Transverse colon (tissue), 4 donors: Measurements from ENCODE around the gene AKR1B1. TPM values are rescaled to one million over a fixed set of nuclear protein-coding genes. Genes with fewer than 3 reads are reported as not detected.

Experiments
- DNase-seq: peaks from one replicate; pipeline ENCODE4 v3.0.0-alpha.2; 2019
- H3K27ac ChIP-seq, 4 donors: fragments of 200-600 bp; sonication (generic); 2 replicates each; pipeline ENCODE4 v1.5.1; 2016 to 2018; ENCODE audit warnings: inconsistent platforms in 4 of 4
- H3K27me3 ChIP-seq: fragments of 200-600 bp; sonication (generic); 2 replicates; pipeline ENCODE4 v1.5.1; 2017; ENCODE audit warnings: inconsistent platforms
- H3K36me3 ChIP-seq, 4 donors: fragments of 200-600 bp; sonication (generic); 2 replicates each; pipeline ENCODE4 v1.5.1; 2017 to 2019; ENCODE audit warnings: inconsistent platforms in 4 of 4
- H3K4me1 ChIP-seq, 4 donors: fragments of 200-600 bp; sonication (generic); 2 replicates each; pipeline ENCODE4 v1.5.1; 2017 to 2020; ENCODE audit warnings: inconsistent platforms in 4 of 4
- H3K4me3 ChIP-seq, 4 donors: fragments of 200-600 bp; sonication (generic); 1 replicate in 1 of 4; 2 replicates in 3 of 4; pipeline versions ENCODE4 v1.5.1 to v1.6.1; 2017 to 2019; ENCODE audit warnings: inconsistent platforms in 4 of 4
- H3K9me3 ChIP-seq, 2 donors: fragments of 200-600 bp; sonication (generic); 2 replicates each; pipeline ENCODE4 v1.5.1; 2017 to 2019; ENCODE audit warnings: inconsistent platforms in 2 of 2
- EP300 ChIP-seq: sonication (generic); formaldehyde crosslinking; IDR thresholded peaks from one replicate; pipeline ENCODE4 v1.6.1; 2017; ENCODE audit warnings: antibody characterized with exemption, low read depth
- POLR2A ChIP-seq: fragments of 450-650 bp; IDR thresholded peaks from one replicate; pipeline ENCODE4 v1.6.1; 2016; ENCODE audit warnings: antibody characterized with exemption, mild to moderate bottlenecking, moderate library complexity
- POLR2AphosphoS5 ChIP-seq, 3 donors: sonication (generic); formaldehyde crosslinking; IDR thresholded peaks; one replicate each; pipeline ENCODE4 v1.6.1; 2016; ENCODE audit warnings: antibody characterized with exemption in 3 of 3
- WGBS, 2 donors: methylation state at CpG; one replicate each; pipeline ENCODE4 v1.1.5; 2018; ENCODE audit warnings: low coverage in 1 of 2; 5-methylcytosine and 5-hydroxymethylcytosine counted together
- in situ Hi-C, 4 donors: fragments of 200-750 bp; cut with MboI; loops; one replicate each; pipeline versions ENCODE4 v1.15.0 to v1.15.1; 2017; ENCODE audit warnings: low sequenced_read_pairs in 3 of 4, low pct_ligation_motif_present in 1 of 4, low pct_unique_long_range_greater_than_20kb in 1 of 4
- intact Hi-C: fragments of 100-400 bp; cut with DNase I; formaldehyde crosslinking; loops from one replicate; pipeline ENCODE4 v1.15.1; 2023; ENCODE audit warnings: low total_unique reads
- total RNA-seq, 4 donors: library from RNA; depleted of rRNA; stranded (reverse); fragments of >200 nt; gene quantifications; one replicate each; pipeline ENCODE4 v1.1.0, GENCODE V29; 2016
- TF ChIP-seq, protein P1 (sequence below), 5 experiments: fragments of 200-600 bp in 3 of 5; fragments of 450-650 bp in 2 of 5; sonication (generic) in 3 of 5; IDR thresholded peaks; 1 replicate in 2 of 5; 2 replicates in 3 of 5; pipeline ENCODE4 v1.5.1; 2016 to 2017; ENCODE audit warnings: antibody characterized with exemption in 5 of 5, inconsistent platforms in 3 of 5, mild to moderate bottlenecking in 2 of 5, moderate library complexity in 1 of 5

The AKR1B1 gene
- total RNA-seq, 4 donors from 2014 or later = 6.4 to 37.2 (median 19.4) TPM

DNA sequence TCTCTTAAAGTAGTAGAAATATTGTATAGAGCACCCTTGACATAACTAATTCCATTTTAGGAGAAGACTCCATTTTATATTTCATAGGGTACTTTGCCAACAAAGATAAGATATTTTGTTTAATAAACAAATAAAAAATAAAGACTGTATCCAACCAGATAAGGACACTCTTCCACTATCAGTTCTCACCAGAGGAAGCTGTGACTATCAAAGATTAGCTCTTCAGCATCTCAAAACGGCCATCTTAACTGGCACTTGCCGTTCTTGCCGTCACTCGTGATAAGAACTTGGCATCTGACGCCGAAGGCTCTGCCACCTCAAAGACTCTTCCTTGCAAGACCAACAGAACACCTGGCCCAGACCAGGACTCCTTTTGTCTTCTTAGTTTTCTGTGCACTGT lies 26.3 kb upstream of the AKR1B1 start:
- Histone ChIP-seq H3K9me3 (no peaks in the 10 kb centered on the region), H3K27me3 (no peaks in the 10 kb centered on the region), H3K27ac (no peak overlapping the region), H3K36me3 (no peaks in the 10 kb centered on the region), H3K4me3 (no peak overlapping the region), H3K4me1 (no peaks in the 10 kb centered on the region)
- 84 to 90% methylated on average over 6 of the region's 6 CpGs for WGBS, 2 donors
- in situ Hi-C loops (no loop called here), intact Hi-C loops (no loop called here)
- DNase-seq = no peak
- no peak for TF ChIP-seq POLR2AphosphoS5 (IDR thresholded peaks at IDR 0.05)
- no peak for TF ChIP-seq EP300
- TF ChIP-seq, protein P1, sequence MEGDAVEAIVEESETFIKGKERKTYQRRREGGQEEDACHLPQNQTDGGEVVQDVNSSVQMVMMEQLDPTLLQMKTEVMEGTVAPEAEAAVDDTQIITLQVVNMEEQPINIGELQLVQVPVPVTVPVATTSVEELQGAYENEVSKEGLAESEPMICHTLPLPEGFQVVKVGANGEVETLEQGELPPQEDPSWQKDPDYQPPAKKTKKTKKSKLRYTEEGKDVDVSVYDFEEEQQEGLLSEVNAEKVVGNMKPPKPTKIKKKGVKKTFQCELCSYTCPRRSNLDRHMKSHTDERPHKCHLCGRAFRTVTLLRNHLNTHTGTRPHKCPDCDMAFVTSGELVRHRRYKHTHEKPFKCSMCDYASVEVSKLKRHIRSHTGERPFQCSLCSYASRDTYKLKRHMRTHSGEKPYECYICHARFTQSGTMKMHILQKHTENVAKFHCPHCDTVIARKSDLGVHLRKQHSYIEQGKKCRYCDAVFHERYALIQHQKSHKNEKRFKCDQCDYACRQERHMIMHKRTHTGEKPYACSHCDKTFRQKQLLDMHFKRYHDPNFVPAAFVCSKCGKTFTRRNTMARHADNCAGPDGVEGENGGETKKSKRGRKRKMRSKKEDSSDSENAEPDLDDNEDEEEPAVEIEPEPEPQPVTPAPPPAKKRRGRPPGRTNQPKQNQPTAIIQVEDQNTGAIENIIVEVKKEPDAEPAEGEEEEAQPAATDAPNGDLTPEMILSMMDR (IDR thresholded peaks at IDR 0.05) = no peak
- no peak for TF ChIP-seq POLR2A

DNA sequence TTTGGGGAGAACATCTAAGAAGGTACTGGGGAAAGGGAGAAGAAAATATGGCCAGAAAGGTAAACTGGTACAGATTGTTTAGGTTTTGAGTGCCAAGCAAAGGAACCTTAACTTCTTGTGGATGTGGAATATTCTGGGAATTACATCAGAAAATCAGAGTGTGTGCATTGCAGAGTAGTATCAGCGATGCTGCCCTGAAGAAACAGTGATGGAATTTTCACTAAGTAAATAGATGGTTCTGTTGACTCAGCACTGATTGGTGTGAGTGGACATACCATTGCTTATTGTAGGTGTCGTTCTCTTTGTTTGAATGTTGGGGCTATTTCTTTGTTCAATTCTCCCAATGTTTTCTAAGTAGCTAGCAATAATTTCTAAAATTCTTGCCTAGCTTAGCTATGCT lies 24.4 kb upstream of the AKR1B1 start:
- no peaks in the 10 kb centered on the region for H3K36me3 ChIP-seq
- no peaks in the 10 kb centered on the region for H3K27me3 ChIP-seq
- WGBS, 2 donors = 59 to 87% methylated on average over 2 of the region's 2 CpGs
- H3K4me1 ChIP-seq = no peaks in the 10 kb centered on the region
- TF ChIP-seq POLR2A (no peak), EP300 (no peak)
- TF ChIP-seq, protein P1 (IDR thresholded peaks at IDR 0.05) = no peak
- no peak overlapping the region for H3K4me3 ChIP-seq
- no peaks in the 10 kb centered on the region for H3K9me3 ChIP-seq
- no peak overlapping the region for H3K27ac ChIP-seq
- intact Hi-C loops = no loop called here
- no peak for DNase-seq
- in situ Hi-C loops = no loop called here

DNA sequence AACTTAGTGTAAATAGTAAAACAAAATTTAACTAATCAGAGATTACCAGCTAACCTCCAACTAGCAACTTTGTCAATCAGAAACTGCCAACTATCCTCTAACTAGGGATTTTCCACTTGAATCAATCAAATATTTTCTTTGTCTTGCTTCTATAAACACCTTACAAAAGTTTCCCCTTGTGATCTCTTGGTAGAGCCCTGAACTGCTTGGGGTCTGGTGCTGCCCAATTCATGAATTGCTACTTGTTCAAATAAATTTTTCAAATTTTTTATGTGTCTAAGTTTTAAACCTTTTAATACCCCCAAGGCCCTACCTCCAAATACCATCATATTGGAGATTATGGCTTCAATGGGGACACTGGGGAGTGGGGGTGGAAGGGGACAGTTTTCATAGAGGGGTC lies 24.0 kb upstream of the AKR1B1 start:
- H3K4me1 ChIP-seq = no peaks in the 10 kb centered on the region
- no peak for DNase-seq
- no peak for TF ChIP-seq POLR2AphosphoS5 (IDR thresholded peaks at IDR 0.05)
- TF ChIP-seq, protein P1 (IDR thresholded peaks at IDR 0.05) = no peak
- no peak for TF ChIP-seq POLR2A
- TF ChIP-seq EP300 = no peak
- no peaks in the 10 kb centered on the region for H3K9me3 ChIP-seq
- in situ Hi-C loops = no loop called here
- no peaks in the 10 kb centered on the region for H3K27me3 ChIP-seq
- no peak overlapping the region for H3K4me3 ChIP-seq
- no peaks in the 10 kb centered on the region for H3K36me3 ChIP-seq
- intact Hi-C loops = no loop called here
- no peak overlapping the region for H3K27ac ChIP-seq

DNA sequence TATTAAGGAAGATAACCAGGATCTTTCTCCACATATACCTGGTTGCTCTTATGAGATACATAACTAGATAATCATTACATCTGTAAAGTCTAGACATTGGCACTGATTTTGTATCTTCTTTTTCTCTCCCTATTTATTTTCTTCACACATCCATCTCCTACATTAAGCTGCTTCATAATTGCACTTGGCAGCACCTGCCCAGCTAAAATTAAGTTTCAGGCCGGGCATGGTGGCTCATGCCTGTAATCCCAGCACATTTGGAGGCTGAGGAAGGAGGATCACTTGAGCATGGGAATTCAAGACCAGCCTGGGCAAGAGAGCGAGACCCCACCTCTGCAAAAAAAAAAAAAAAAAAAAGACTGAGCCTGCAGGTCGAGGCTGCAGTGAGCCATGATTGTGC lies 22.3 kb upstream of the AKR1B1 start:
- TF ChIP-seq POLR2AphosphoS5 (IDR thresholded peaks at IDR 0.05) = no peak
- TF ChIP-seq, protein P1 (IDR thresholded peaks at IDR 0.05) = no peak
- TF ChIP-seq POLR2A = no peak
- TF ChIP-seq EP300 = no peak
- intact Hi-C loops = no loop called here
- no peak for DNase-seq
- in situ Hi-C loops = no loop called here
- H3K9me3 ChIP-seq = no peaks in the 10 kb centered on the region
- H3K4me3 ChIP-seq = no peak overlapping the region
- no peak overlapping the region for H3K27ac ChIP-seq
- H3K36me3 ChIP-seq = no peaks in the 10 kb centered on the region
- WGBS, 2 donors = 70 to 76% methylated on average over 2 to 3 of the region's 3 CpGs
- H3K4me1 ChIP-seq = no peaks in the 10 kb centered on the region
- no peaks in the 10 kb centered on the region for H3K27me3 ChIP-seq
